PC-3 (cell line): ENCODE data around the gene HEXD. TPM values are rescaled to one million over a fixed set of nuclear protein-coding genes. Genes with fewer than 3 reads are reported as not detected.

ENCODE experiments used
- ATAC-seq: fragments of 200-7000 bp; cut with Tn5 transposase; 2 replicates; pipeline ENCODE4 v1.9.1; 2020; ENCODE audit warnings: mild to moderate bottlenecking, moderate library complexity
- BruUV-seq: library from RNA; stranded (reverse); fragments of 400-500 nt; replicated peaks from 2 replicates; lab custom pipeline; 2021; lab: Mats Ljungman, UMichigan
- CTCF ChIA-PET: fragments of 300-600 bp; sonication (Branson Sonifier 250); formaldehyde crosslinking; loops from one replicate; lab custom pipeline; 2022; ENCODE audit warnings: antibody characterized with exemption; lab: Charles Lee
- POLR2A ChIA-PET: fragments of 300-600 bp; sonication (Branson Sonifier 250); formaldehyde crosslinking; loops from one replicate; lab custom pipeline; 2022; ENCODE audit warnings: antibody characterized with exemption; ENCODE audit not compliant: unreplicated experiment; lab: Charles Lee
- DNase-seq: peaks from one replicate; pipeline ENCODE4 v3.0.0-alpha.2; 2015
- H2AFZ ChIP-seq: fragments of 300-600 bp; sonication (generic); 2 replicates; pipeline ENCODE4 v1.6.0; 2016; ENCODE audit warnings: antibody characterized with exemption, low read length
- H3F3A ChIP-seq: fragments of 300-600 bp; sonication (generic); one replicate; pipeline ENCODE4 v1.6.0; 2017; ENCODE audit warnings: antibody characterized with exemption, low read length, control low read depth, mild to moderate bottlenecking; ENCODE audit not compliant: unreplicated experiment
- H3K27ac ChIP-seq: fragments of 300-600 bp; sonication (generic); 2 replicates; pipeline ENCODE4 v1.5.1; 2016; ENCODE audit warnings: mild to moderate bottlenecking, low read length
- H3K27me3 ChIP-seq: fragments of 300-600 bp; sonication (generic); 2 replicates; pipeline ENCODE4 v1.6.1; 2016; ENCODE audit warnings: low read length, mixed read lengths
- H3K36me3 ChIP-seq: fragments of 300-600 bp; sonication (generic); 2 replicates; pipeline ENCODE4 v1.6.1; 2016; ENCODE audit warnings: low read depth, mixed run types, low read length, mixed read lengths
- H3K4me1 ChIP-seq: fragments of 300-600 bp; sonication (generic); 2 replicates; pipeline ENCODE4 v1.5.1; 2016; ENCODE audit warnings: low read length; ENCODE audit not compliant: insufficient read depth
- H3K4me2 ChIP-seq: fragments of 300-600 bp; sonication (generic); 2 replicates; pipeline ENCODE4 v1.6.0; 2016; ENCODE audit warnings: low read length
- H3K4me3 ChIP-seq: fragments of 300-600 bp; sonication (generic); 2 replicates; pipeline ENCODE4 v1.5.1; 2016; ENCODE audit warnings: mild to moderate bottlenecking, low read length, mixed read lengths
- H3K79me2 ChIP-seq: fragments of 300-600 bp; sonication (generic); 2 replicates; pipeline ENCODE4 v1.6.1; 2017; ENCODE audit warnings: low read length, mixed read lengths
- H3K9ac ChIP-seq: fragments of 300-600 bp; sonication (generic); 2 replicates; pipeline ENCODE4 v1.6.0; 2016; ENCODE audit warnings: mild to moderate bottlenecking, low read length
- H3K9me2 ChIP-seq: fragments of 300-600 bp; sonication (generic); replicated peaks from 2 replicates; pipeline ENCODE4 v1.6.1; 2016; ENCODE audit warnings: mixed run types, low read length, mixed read lengths
- H3K9me3 ChIP-seq: fragments of 300-600 bp; sonication (generic); 2 replicates; pipeline ENCODE4 v1.6.1; 2016; ENCODE audit warnings: low read length, mixed read lengths
- H4K20me1 ChIP-seq: fragments of 300-600 bp; sonication (generic); 2 replicates; pipeline ENCODE4 v1.6.1; 2016; ENCODE audit warnings: low read length, mixed read lengths
- EZH2 ChIP-seq: fragments of 300-600 bp; sonication (generic); IDR thresholded peaks from one replicate; pipeline ENCODE4 v1.6.1; 2017; ENCODE audit warnings: antibody characterized with exemption, mild to moderate bottlenecking, low read length; ENCODE audit not compliant: unreplicated experiment
- EZH2phosphoT487 ChIP-seq: fragments of 300-600 bp; sonication (generic); IDR thresholded peaks from 2 replicates; pipeline ENCODE4 v1.6.1; 2018; ENCODE audit warnings: mild to moderate bottlenecking, antibody characterized with exemption, low read length, borderline replicate concordance
- intact Hi-C: fragments of 100-400 bp; cut with micrococcal nuclease; formaldehyde crosslinking; loops from 2 replicates; pipeline ENCODE4 v1.9.0; 2023
- total RNA-seq: library from RNA; depleted of rRNA; stranded (reverse); fragments of >200 nt; gene quantifications from 2 replicates; pipeline ENCODE4 v1.2.3, GENCODE V29; 2014
- TF ChIP-seq, protein P1 (sequence below): fragments of 300-600 bp; sonication (generic); conservative IDR thresholded peaks from 2 replicates; pipeline ENCODE4 v1.5.1; 2017; ENCODE audit warnings: antibody characterized with exemption, low read depth, mild to moderate bottlenecking, low read length

HEXD gene
- total RNA-seq, 1 experiment from 2014 or later = 12.7 TPM

DNA sequence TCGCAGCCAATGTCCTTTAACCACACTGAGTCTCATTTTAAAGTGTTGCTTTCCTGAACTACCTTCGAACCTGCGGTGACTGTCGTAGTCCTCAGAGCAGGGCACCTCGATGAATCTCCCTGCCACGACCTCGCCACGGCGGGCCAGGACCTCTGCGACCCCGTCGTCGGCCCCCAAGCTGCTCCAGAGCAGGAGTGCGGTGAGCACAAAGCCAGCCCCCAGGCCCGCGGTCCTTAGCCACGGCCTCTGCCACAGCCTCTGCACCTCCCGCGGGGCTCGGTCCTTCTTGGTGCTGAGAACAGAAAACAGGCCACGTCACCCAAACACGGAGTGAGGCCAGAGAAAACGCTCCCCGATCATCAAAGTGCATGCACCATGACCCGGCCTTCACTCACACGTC lies 2.8 kb upstream of the HEXD start:
- CTCF ChIA-PET = no interaction called here
- intact Hi-C loops = loop anchor here (10.0 kb wide), 1 partner anchor 79 kb away; no protein-coding TSS in a partner anchor
- Histone ChIP-seq H3K36me3 (no peaks in the 10 kb centered on the region), H3K9ac (no peak overlapping the region), H3K27me3 (no peaks in the 10 kb centered on the region), H2AFZ (no peak overlapping the region), H3K79me2 (peaks cover 19% of the 10 kb centered on the region), H3K4me1 (peaks cover 11% of the 10 kb centered on the region), H3K4me2 (no peak overlapping the region), H3K9me2 (no peaks in the 10 kb centered on the region), H3F3A (no peaks in the 10 kb centered on the region), H3K27ac (no peak overlapping the region), H4K20me1 (peaks cover 20% of the 10 kb centered on the region; the same call in 1 of the 2 replicates), H3K4me3 (no peak overlapping the region), H3K9me3 (no peaks in the 10 kb centered on the region)
- no peak for ATAC-seq
- no TSS peak for BruUV-seq
- TF ChIP-seq EZH2 = no peak
- TF ChIP-seq, protein P1, sequence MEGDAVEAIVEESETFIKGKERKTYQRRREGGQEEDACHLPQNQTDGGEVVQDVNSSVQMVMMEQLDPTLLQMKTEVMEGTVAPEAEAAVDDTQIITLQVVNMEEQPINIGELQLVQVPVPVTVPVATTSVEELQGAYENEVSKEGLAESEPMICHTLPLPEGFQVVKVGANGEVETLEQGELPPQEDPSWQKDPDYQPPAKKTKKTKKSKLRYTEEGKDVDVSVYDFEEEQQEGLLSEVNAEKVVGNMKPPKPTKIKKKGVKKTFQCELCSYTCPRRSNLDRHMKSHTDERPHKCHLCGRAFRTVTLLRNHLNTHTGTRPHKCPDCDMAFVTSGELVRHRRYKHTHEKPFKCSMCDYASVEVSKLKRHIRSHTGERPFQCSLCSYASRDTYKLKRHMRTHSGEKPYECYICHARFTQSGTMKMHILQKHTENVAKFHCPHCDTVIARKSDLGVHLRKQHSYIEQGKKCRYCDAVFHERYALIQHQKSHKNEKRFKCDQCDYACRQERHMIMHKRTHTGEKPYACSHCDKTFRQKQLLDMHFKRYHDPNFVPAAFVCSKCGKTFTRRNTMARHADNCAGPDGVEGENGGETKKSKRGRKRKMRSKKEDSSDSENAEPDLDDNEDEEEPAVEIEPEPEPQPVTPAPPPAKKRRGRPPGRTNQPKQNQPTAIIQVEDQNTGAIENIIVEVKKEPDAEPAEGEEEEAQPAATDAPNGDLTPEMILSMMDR = no peak
- no peak for TF ChIP-seq EZH2phosphoT487
- POLR2A ChIA-PET = no interaction called here
- no peak for DNase-seq

DNA sequence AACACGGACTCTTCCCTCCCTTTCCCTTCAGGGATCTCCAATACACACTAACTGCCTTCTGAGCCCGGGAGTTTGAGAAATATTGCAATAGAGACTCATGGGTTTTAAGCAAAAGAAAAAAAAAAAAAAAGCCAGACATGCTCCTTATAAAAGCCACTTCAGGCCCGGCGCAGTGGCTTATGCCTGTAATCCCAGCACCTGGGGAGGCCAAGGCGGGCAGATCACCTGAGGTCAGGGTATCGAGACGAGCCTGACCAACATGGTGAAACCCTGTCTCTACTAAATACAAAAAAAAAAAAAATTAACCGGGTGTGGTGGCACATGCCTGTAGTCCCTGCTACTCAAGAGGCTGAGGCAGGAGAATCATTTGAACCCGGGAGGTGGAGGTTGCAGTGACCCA lies 2.4 kb upstream of the HEXD start:
- POLR2A ChIA-PET = no interaction called here
- CTCF ChIA-PET = no interaction called here
- Histone ChIP-seq H4K20me1 (peaks cover 20% of the 10 kb centered on the region; the same call in 1 of the 2 replicates), H3K36me3 (no peaks in the 10 kb centered on the region), H3K4me3 (no peak overlapping the region), H3F3A (no peaks in the 10 kb centered on the region), H3K27ac (no peak overlapping the region), H3K27me3 (no peaks in the 10 kb centered on the region), H3K4me2 (no peak overlapping the region), H2AFZ (no peak overlapping the region), H3K9me2 (no peaks in the 10 kb centered on the region), H3K4me1 (peaks cover 11% of the 10 kb centered on the region), H3K9me3 (no peaks in the 10 kb centered on the region), H3K9ac (no peak overlapping the region), H3K79me2 (peaks cover 19% of the 10 kb centered on the region)
- TF ChIP-seq EZH2 (no peak), EZH2phosphoT487 (no peak)
- TF ChIP-seq, protein P1 = no peak
- ATAC-seq (no peak), DNase-seq (no peak)
- intact Hi-C loops = loop anchor here (10.0 kb wide), 1 partner anchor 79 kb away; no protein-coding TSS in a partner anchor
- no TSS peak for BruUV-seq

DNA sequence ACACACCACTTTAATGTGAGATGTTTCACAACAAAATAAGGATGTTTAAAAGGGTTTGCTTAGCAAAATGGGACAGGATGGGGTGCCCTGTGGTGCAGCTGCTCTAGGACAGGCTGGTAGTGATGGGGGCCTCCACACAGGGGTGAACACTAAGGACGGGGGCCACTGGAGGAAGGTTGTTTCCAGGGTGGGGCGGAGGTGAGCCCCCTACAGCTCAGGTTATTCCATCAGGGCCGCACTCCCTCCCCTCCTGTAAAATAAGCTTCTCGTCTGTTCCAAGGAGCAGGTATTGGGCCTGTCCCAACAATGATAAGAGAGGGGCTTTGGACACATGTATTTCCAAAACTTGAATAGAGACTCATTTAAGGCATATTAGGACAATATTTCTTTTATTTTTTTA lies 1.9 kb upstream of the HEXD start:
- H3K9me2 ChIP-seq = no peaks in the 10 kb centered on the region
- no peak overlapping the region for H2AFZ ChIP-seq
- no peaks in the 10 kb centered on the region for H3K36me3 ChIP-seq
- H3K4me2 ChIP-seq = no peak overlapping the region
- DNase-seq = no peak
- no peak overlapping the region for H3K9ac ChIP-seq
- H3K27me3 ChIP-seq = no peaks in the 10 kb centered on the region
- BruUV-seq = no TSS peak
- ChIA-PET CTCF (no interaction called here), POLR2A (no interaction called here)
- no peaks in the 10 kb centered on the region for H3K9me3 ChIP-seq
- no peak overlapping the region for H3K4me3 ChIP-seq
- H3F3A ChIP-seq = no peaks in the 10 kb centered on the region
- no peak for TF ChIP-seq EZH2phosphoT487
- no peak for TF ChIP-seq EZH2
- TF ChIP-seq, protein P1 = no peak
- no peak overlapping the region for H3K27ac ChIP-seq
- peaks cover 19% of the 10 kb centered on the region for H3K79me2 ChIP-seq
- intact Hi-C loops = loop anchor here (10.0 kb wide), 1 partner anchor 79 kb away; no protein-coding TSS in a partner anchor
- H4K20me1 ChIP-seq = peaks cover 20% of the 10 kb centered on the region; the same call in 1 of the 2 replicates
- ATAC-seq = no peak
- H3K4me1 ChIP-seq = peaks cover 11% of the 10 kb centered on the region
